ENCODE data around the gene GFRA1. TPM values are rescaled to one million over a fixed set of nuclear protein-coding genes. Genes with fewer than 3 reads are reported as not detected.

The GFRA1 gene
- total RNA-seq, 1 experiment from 2014 or later, result not detected

DNA sequence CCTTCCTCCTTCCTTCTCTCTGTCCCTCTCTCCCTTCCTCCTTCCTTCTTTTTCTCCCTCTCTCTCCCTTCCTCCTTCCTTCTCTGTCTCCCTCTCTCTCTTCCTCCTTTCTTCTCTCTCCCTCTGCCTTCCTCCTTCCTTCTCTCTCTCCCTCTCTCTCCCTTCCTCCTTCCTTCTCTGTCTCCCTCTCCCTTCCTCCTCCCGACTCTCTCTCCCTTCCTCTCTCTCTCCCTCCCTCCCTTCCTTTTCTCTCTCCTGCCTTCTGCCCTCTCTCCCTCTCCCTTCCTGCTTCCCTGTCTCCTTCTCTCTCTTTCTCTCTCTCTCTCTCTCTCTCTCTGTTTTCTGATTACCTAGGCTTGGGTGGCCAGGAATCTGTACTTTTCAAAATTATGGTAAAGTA lies 16.6 kb upstream of the GFRA1 start:
- Histone ChIP-seq H3K4me1 (ENCODE audit: insufficient read depth, low read length, poor library complexity, severe bottlenecking) (no peaks in the 10 kb centered on the region), H3K9me3 (ENCODE audit: low read depth, low read length, poor library complexity, severe bottlenecking) (no peaks in the 10 kb centered on the region), H3K27ac (ENCODE audit: low read depth, low read length, poor library complexity, severe bottlenecking) (no peak overlapping the region), H3K4me3 (ENCODE audit: low read depth, low read length, poor library complexity, severe bottlenecking) (no peak overlapping the region), H3K36me3 (ENCODE audit: insufficient read depth, low read length, poor library complexity, severe bottlenecking) (no peaks in the 10 kb centered on the region), H3K27me3 (replicated peaks; ENCODE audit: insufficient read depth, low read depth, low read length, poor library complexity) (peaks cover 62% of the 10 kb centered on the region)
- ChIA-PET CTCF (no interaction called here), POLR2A (ENCODE audit: low non-redundant PET) (no interaction called here)
- DNase-seq (ENCODE audit: low spot score), result no peak
- intact Hi-C loops (cut with micrococcal nuclease; ENCODE audit: unreplicated experiment), result loop anchor here (2.0 kb wide), 1 partner anchor 857 kb away; no protein-coding TSS in a partner anchor
- TF ChIP-seq, protein P1, sequence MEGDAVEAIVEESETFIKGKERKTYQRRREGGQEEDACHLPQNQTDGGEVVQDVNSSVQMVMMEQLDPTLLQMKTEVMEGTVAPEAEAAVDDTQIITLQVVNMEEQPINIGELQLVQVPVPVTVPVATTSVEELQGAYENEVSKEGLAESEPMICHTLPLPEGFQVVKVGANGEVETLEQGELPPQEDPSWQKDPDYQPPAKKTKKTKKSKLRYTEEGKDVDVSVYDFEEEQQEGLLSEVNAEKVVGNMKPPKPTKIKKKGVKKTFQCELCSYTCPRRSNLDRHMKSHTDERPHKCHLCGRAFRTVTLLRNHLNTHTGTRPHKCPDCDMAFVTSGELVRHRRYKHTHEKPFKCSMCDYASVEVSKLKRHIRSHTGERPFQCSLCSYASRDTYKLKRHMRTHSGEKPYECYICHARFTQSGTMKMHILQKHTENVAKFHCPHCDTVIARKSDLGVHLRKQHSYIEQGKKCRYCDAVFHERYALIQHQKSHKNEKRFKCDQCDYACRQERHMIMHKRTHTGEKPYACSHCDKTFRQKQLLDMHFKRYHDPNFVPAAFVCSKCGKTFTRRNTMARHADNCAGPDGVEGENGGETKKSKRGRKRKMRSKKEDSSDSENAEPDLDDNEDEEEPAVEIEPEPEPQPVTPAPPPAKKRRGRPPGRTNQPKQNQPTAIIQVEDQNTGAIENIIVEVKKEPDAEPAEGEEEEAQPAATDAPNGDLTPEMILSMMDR (conservative IDR thresholded peaks at IDR 0.05; ENCODE audit: low read depth, low read length), result no peak
- no peak for TF ChIP-seq EZH2 (IDR thresholded peaks at IDR 0.05; ENCODE audit: borderline replicate concordance, low read depth, low read length, poor library complexity, severe bottlenecking)
- BruUV-seq (replicated peaks), result no TSS peak

DNA sequence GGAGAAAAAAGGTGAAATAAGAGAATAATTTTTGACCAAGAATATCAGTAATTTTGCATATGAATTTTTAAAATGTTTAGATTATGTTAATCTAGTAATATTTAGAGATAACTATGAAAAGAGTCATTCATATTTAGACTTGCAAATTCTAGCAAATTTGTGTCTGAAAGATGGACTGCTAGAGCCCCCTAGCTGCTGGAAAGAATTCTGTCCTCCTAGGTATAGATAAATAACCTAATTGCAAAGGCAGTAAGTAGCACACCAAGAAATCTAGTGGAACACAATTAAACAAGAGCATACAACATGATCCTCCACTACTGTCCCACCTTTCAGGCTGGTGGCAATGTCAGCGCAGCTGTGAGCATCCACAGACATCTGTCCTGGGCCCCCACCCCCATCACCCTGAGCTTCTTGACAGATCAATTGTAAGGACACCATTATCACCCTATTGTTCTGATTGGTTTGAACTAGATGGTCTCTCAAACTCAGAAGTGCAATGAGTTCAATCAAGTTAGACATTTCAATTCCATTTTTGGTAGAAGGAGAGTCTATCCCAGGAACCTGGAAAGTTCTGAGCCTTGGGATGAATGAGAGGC lies 15.0 kb upstream of the GFRA1 start:
- Histone ChIP-seq H3K27me3 (replicated peaks; ENCODE audit: insufficient read depth, low read depth, low read length, poor library complexity) (peaks cover 58% of the 10 kb centered on the region), H3K4me3 (ENCODE audit: low read depth, low read length, poor library complexity, severe bottlenecking) (no peak overlapping the region), H3K9me3 (ENCODE audit: low read depth, low read length, poor library complexity, severe bottlenecking) (no peaks in the 10 kb centered on the region), H3K4me1 (ENCODE audit: insufficient read depth, low read length, poor library complexity, severe bottlenecking) (no peaks in the 10 kb centered on the region), H3K36me3 (ENCODE audit: insufficient read depth, low read length, poor library complexity, severe bottlenecking) (no peaks in the 10 kb centered on the region), H3K27ac (ENCODE audit: low read depth, low read length, poor library complexity, severe bottlenecking) (no peak overlapping the region)
- TF ChIP-seq, protein P1 (conservative IDR thresholded peaks at IDR 0.05; ENCODE audit: low read depth, low read length), result peak; percentile 75
- no peak for TF ChIP-seq EZH2 (IDR thresholded peaks at IDR 0.05; ENCODE audit: borderline replicate concordance, low read depth, low read length, poor library complexity, severe bottlenecking)
- intact Hi-C loops (cut with micrococcal nuclease; ENCODE audit: unreplicated experiment), result loop anchor here (1.0 to 2.0 kb wide), 3 partner anchors 489 to 855 kb away; no protein-coding TSS in a partner anchor
- CTCF ChIA-PET, result interaction anchor here (1.0 to 1.4 kb wide), 2 partner anchors 581 to 582 kb away, joined by 3 to 4 read pairs; no protein-coding TSS in a partner anchor
- POLR2A ChIA-PET (ENCODE audit: low non-redundant PET), result no interaction called here
- BruUV-seq (replicated peaks), result no TSS peak
- peak; percentile 63 for DNase-seq (ENCODE audit: low spot score)

DNA sequence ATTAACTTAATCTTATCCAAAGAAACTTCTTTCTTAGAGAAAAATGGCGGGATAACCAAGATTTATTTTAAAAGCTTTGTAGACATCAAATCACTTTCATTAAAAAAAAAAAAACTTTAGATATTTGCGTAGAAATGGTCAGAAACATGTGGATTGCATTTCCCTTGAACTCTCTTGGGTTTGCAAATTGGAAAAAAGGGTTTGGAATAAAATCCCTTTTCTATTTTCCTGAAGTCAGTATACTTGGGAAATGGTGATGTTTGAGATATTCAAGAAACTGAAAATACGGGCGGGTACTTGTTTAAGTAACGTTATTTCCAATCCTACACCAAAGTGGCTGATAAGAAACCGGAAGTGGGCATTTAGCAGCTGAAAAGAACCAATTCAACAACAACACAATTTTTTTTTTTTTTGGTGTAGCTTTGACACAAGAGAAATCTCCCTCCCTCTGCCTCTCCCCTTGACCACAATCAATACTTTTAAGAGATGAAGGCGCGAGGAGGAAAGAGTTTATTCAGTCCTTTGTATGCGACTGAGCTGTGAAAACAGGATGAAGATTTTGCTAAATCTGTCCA lies 13.7 kb upstream of the GFRA1 start:
- ChIA-PET POLR2A (ENCODE audit: low non-redundant PET) (no interaction called here), CTCF (no interaction called here)
- Histone ChIP-seq H3K4me1 (ENCODE audit: insufficient read depth, low read length, poor library complexity, severe bottlenecking) (no peaks in the 10 kb centered on the region), H3K4me3 (ENCODE audit: low read depth, low read length, poor library complexity, severe bottlenecking) (no peak overlapping the region), H3K36me3 (ENCODE audit: insufficient read depth, low read length, poor library complexity, severe bottlenecking) (no peaks in the 10 kb centered on the region), H3K27ac (ENCODE audit: low read depth, low read length, poor library complexity, severe bottlenecking) (no peak overlapping the region), H3K9me3 (ENCODE audit: low read depth, low read length, poor library complexity, severe bottlenecking) (no peaks in the 10 kb centered on the region), H3K27me3 (replicated peaks; ENCODE audit: insufficient read depth, low read depth, low read length, poor library complexity) (peaks cover 53% of the 10 kb centered on the region)
- no peak for TF ChIP-seq EZH2 (IDR thresholded peaks at IDR 0.05; ENCODE audit: borderline replicate concordance, low read depth, low read length, poor library complexity, severe bottlenecking)
- TF ChIP-seq, protein P1 (conservative IDR thresholded peaks at IDR 0.05; ENCODE audit: low read depth, low read length), result no peak
- no peak for DNase-seq (ENCODE audit: low spot score)
- intact Hi-C loops (cut with micrococcal nuclease; ENCODE audit: unreplicated experiment), result no loop called here
- BruUV-seq (replicated peaks), result no TSS peak

Data from A673 (cell line).